H1 (cell line): Measurements from ENCODE around the gene LENG9. TPM values are rescaled to one million over a fixed set of nuclear protein-coding genes. Genes with fewer than 3 reads are reported as not detected.

Experiments
- CTCF ChIA-PET: fragments of 300-600 bp; sonication (Branson Sonifier 250); formaldehyde crosslinking; loops from one replicate; lab custom pipeline; 2021; ENCODE audit not compliant: partially characterized antibody; lab: Charles Lee
- POLR2A ChIA-PET: fragments of 300-600 bp; sonication (Branson Sonifier 250); formaldehyde crosslinking; loops from one replicate; lab custom pipeline; 2021; ENCODE audit warnings: inconsistent platforms; ENCODE audit not compliant: partially characterized antibody; lab: Charles Lee
- DNase-seq, 2 experiments: peaks; one replicate each; pipeline versions ENCODE4 v3.0.0 to v3.0.0-alpha.2; 2010 to 2022; ENCODE audit warnings: low spot score in 2 of 2, low read depth in 1 of 2, mixed read lengths in 1 of 2
- FAIRE-seq: peaks from 2 replicates; lab custom pipeline; 2011; peaks lifted over from hg19 to GRCh38; lab: Jason Lieb, UNC
- H2AFZ ChIP-seq: 2 replicates; pipeline ENCODE4 v1.8.1; 2012; ENCODE audit warnings: low read length, inconsistent platforms
- H2AK5ac ChIP-seq: 2 replicates; pipeline ENCODE4 v1.6.1; 2013; ENCODE audit warnings: low read depth, low read length
- H2BK120ac ChIP-seq: replicated peaks from 2 replicates; pipeline ENCODE3; 2013; ENCODE audit warnings: low read depth, low read length, inconsistent platforms
- H2BK12ac ChIP-seq: 2 replicates; pipeline ENCODE4 v1.6.1; 2013; ENCODE audit warnings: low read depth, low read length
- H2BK15ac ChIP-seq: 2 replicates; pipeline ENCODE4 v1.6.1; 2013; ENCODE audit warnings: low read length
- H2BK20ac ChIP-seq: 2 replicates; pipeline ENCODE4 v1.6.1; 2013; ENCODE audit warnings: low read length
- H2BK5ac ChIP-seq: 2 replicates; pipeline ENCODE4 v1.6.1; 2013; ENCODE audit warnings: low read depth, low read length
- H3K14ac ChIP-seq: 2 replicates; pipeline ENCODE4 v1.6.1; 2013; ENCODE audit warnings: inconsistent platforms; ENCODE audit not compliant: insufficient read length
- H3K18ac ChIP-seq: 2 replicates; pipeline ENCODE4 v1.6.1; 2013; ENCODE audit warnings: low read length; ENCODE audit errors: extremely low read depth
- H3K23ac ChIP-seq: 2 replicates; pipeline ENCODE4 v1.6.1; 2013; ENCODE audit warnings: inconsistent platforms; ENCODE audit not compliant: insufficient read length
- H3K23me2 ChIP-seq: 2 replicates; pipeline ENCODE4 v1.6.1; 2013; ENCODE audit warnings: low read depth, low read length
- H3K27ac ChIP-seq: 2 replicates; pipeline ENCODE4 v1.6.1; 2011; ENCODE audit warnings: low read depth, low read length, inconsistent platforms
- H3K27me3 ChIP-seq, 4 experiments: replicated peaks in 1 of 4; 1 replicate in 1 of 4; 2 replicates in 3 of 4; pipeline versions ENCODE4 v1.6.1 to v1.8.1; 2011 to 2013; ENCODE audit warnings: low read length in 3 of 4, mild to moderate bottlenecking in 3 of 4, inconsistent platforms in 2 of 4, mixed read lengths in 2 of 4, moderate library complexity in 1 of 4; ENCODE audit not compliant: control insufficient read depth in 3 of 4, insufficient read depth in 3 of 4; ENCODE audit errors: extremely low read depth in 1 of 4
- H3K36me3 ChIP-seq, 4 experiments: 2 replicates each; pipeline versions ENCODE4 v1.6.1 to v1.8.1; 2011 to 2013; ENCODE audit warnings: mild to moderate bottlenecking in 4 of 4, low read length in 3 of 4, moderate library complexity in 2 of 4, control low read depth in 1 of 4, inconsistent platforms in 1 of 4; ENCODE audit not compliant: insufficient read depth in 4 of 4, control insufficient read depth in 2 of 4
- H3K4ac ChIP-seq: replicated peaks from 2 replicates; pipeline ENCODE3; 2013; ENCODE audit warnings: low read length, low read depth, mixed read lengths, inconsistent platforms; ENCODE audit not compliant: insufficient read length
- H3K4me1 ChIP-seq, 4 experiments: replicated peaks in 1 of 4; 1 replicate in 1 of 4; 2 replicates in 3 of 4; pipeline versions ENCODE4 v1.6.1 to v1.8.1; 2011 to 2013; ENCODE audit warnings: low read length in 3 of 4, inconsistent platforms in 2 of 4, mixed read lengths in 1 of 4; ENCODE audit not compliant: insufficient read depth in 4 of 4, control insufficient read depth in 3 of 4
- H3K4me2 ChIP-seq, 2 experiments: 2 replicates each; pipeline versions ENCODE4 v1.6.1 to v1.8.1; 2011 to 2013; ENCODE audit warnings: low read depth in 2 of 2, low read length in 2 of 2, control low read depth in 1 of 2, inconsistent platforms in 1 of 2, mild to moderate bottlenecking in 1 of 2; ENCODE audit not compliant: insufficient read depth in 1 of 2
- H3K4me3 ChIP-seq, 4 experiments: fragments of 200-600, 300-600 bp in 1 of 4; sonication (generic), shearing (Covaris generic), sonication (Bioruptor Twin) in 1 of 4; 2 replicates each; pipeline versions ENCODE4 v1.5.1 to v1.8.1; 2011 to 2016; ENCODE audit warnings: low read length in 4 of 4, low read depth in 3 of 4, control low read depth in 2 of 4, inconsistent platforms in 2 of 4, mild to moderate bottlenecking in 2 of 4, mixed read lengths in 1 of 4, moderate library complexity in 1 of 4; ENCODE audit not compliant: insufficient read depth in 2 of 4; ENCODE audit errors: extremely low read depth in 1 of 4
- H3K56ac ChIP-seq: replicated peaks from 2 replicates; pipeline ENCODE3; 2013; ENCODE audit warnings: low read depth, mild to moderate bottlenecking, mixed read lengths, low read length, inconsistent platforms; ENCODE audit not compliant: insufficient read length
- H3K79me1 ChIP-seq: 2 replicates; pipeline ENCODE4 v1.6.1; 2013; ENCODE audit warnings: low read depth, low read length, control low read depth
- H3K79me2 ChIP-seq, 2 experiments: 2 replicates each; pipeline versions ENCODE4 v1.6.1 to v1.8.1; 2012 to 2013; ENCODE audit warnings: low read length in 2 of 2, mild to moderate bottlenecking in 2 of 2, inconsistent platforms in 1 of 2; ENCODE audit not compliant: insufficient read depth in 2 of 2, control insufficient read depth in 1 of 2
- H3K9ac ChIP-seq, 4 experiments: replicated peaks in 1 of 4; 1 replicate in 1 of 4; 2 replicates in 3 of 4; pipeline versions ENCODE4 v1.6.1 to v1.8.1; 2011 to 2013; ENCODE audit warnings: low read depth in 3 of 4, low read length in 3 of 4, control low read depth in 2 of 4, mild to moderate bottlenecking in 2 of 4, moderate library complexity in 2 of 4, inconsistent platforms in 1 of 4; ENCODE audit errors: extremely low read depth in 1 of 4
- H3K9me3 ChIP-seq, 2 experiments: 2 replicates each; pipeline versions ENCODE4 v1.6.1 to v1.8.1; 2012 to 2013; ENCODE audit warnings: mild to moderate bottlenecking in 2 of 2, moderate library complexity in 2 of 2, control low read depth in 1 of 2, inconsistent platforms in 1 of 2, low read depth in 1 of 2, low read length in 1 of 2, mixed read lengths in 1 of 2; ENCODE audit not compliant: insufficient read depth in 2 of 2
- H4K20me1 ChIP-seq, 2 experiments: replicated peaks in 1 of 2; 2 replicates each; pipeline versions ENCODE3 to v1.8.1; 2011 to 2013; ENCODE audit warnings: inconsistent platforms in 2 of 2, low read length in 2 of 2, mild to moderate bottlenecking in 1 of 2; ENCODE audit not compliant: insufficient read depth in 2 of 2, control insufficient read depth in 1 of 2
- H4K5ac ChIP-seq: 2 replicates; pipeline ENCODE4 v1.6.1; 2013; ENCODE audit warnings: low read length, low read depth, mixed read lengths, inconsistent platforms; ENCODE audit not compliant: insufficient read length
- H4K8ac ChIP-seq: 2 replicates; pipeline ENCODE4 v1.8.0; 2013; ENCODE audit warnings: mild to moderate bottlenecking, moderate library complexity, low read length, inconsistent platforms; ENCODE audit not compliant: insufficient read depth; ENCODE audit errors: extremely low read depth
- H4K91ac ChIP-seq: replicated peaks from 2 replicates; pipeline ENCODE3; 2013; ENCODE audit warnings: low read length, mixed read lengths, inconsistent platforms; ENCODE audit not compliant: insufficient read length
- ASH2L ChIP-seq: fragments of 200-600, 300-600 bp; sonication (generic); IDR thresholded peaks from one replicate; pipeline ENCODE4 v1.7.1; 2017; ENCODE audit warnings: low read length
- CEBPB ChIP-seq: IDR thresholded peaks from 2 replicates; pipeline ENCODE4 v1.6.1; 2012; ENCODE audit warnings: low read depth, low read length
- CHD2 ChIP-seq: IDR thresholded peaks from 2 replicates; pipeline ENCODE4 v1.6.1; 2012; ENCODE audit warnings: low read length, improper control_type of control experiment
- EP300 ChIP-seq, 2 experiments: IDR thresholded peaks; 1 replicate in 1 of 2; 2 replicates in 1 of 2; pipeline ENCODE4 v1.6.1; 2011 to 2012; ENCODE audit warnings: low read depth in 2 of 2, low read length in 2 of 2, mild to moderate bottlenecking in 2 of 2, borderline replicate concordance in 1 of 2, inconsistent platforms in 1 of 2, moderate library complexity in 1 of 2
- HDAC2 ChIP-seq, 2 experiments: fragments of 300-600 bp in 1 of 2; sonication (generic) in 1 of 2; IDR thresholded peaks; 2 replicates each; pipeline ENCODE4 v1.6.1; 2011 to 2012; ENCODE audit warnings: low read depth in 2 of 2, low read length in 2 of 2, mild to moderate bottlenecking in 2 of 2, moderate library complexity in 2 of 2, borderline replicate concordance in 1 of 2, inconsistent platforms in 1 of 2
- HDAC6 ChIP-seq: IDR thresholded peaks from one replicate; pipeline ENCODE4 v1.7.1; 2012; ENCODE audit warnings: low read depth, mild to moderate bottlenecking, inconsistent platforms, low read length, moderate library complexity
- PHF8 ChIP-seq: fragments of 200-600 bp; sonication (generic); conservative IDR thresholded peaks from 2 replicates; pipeline ENCODE4 v1.7.1; 2012; ENCODE audit warnings: low read depth, mild to moderate bottlenecking, inconsistent platforms, low read length, moderate library complexity
- RAD21 ChIP-seq, 2 experiments: IDR thresholded peaks in 1 of 2; conservative IDR thresholded peaks in 1 of 2; 2 replicates each; pipeline ENCODE4 v1.6.1; 2011; ENCODE audit warnings: low read depth in 2 of 2, low read length in 2 of 2, improper control_type of control experiment in 1 of 2, inconsistent platforms in 1 of 2, mild to moderate bottlenecking in 1 of 2, moderate library complexity in 1 of 2
- SIRT6 ChIP-seq: IDR thresholded peaks from one replicate; pipeline ENCODE4 v1.7.1; 2012; ENCODE audit warnings: low read length, inconsistent platforms
- SIX5 ChIP-seq: IDR thresholded peaks from 2 replicates; pipeline ENCODE4 v1.6.1; 2011; ENCODE audit warnings: mild to moderate bottlenecking, low read depth, low read length
- TEAD4 ChIP-seq: IDR thresholded peaks from 2 replicates; pipeline ENCODE4 v1.6.1; 2012; ENCODE audit warnings: low read depth, low read length, inconsistent platforms, mixed read lengths
- WGBS, 2 experiments: shearing (Covaris generic) in 1 of 2; methylation state at CpG; one replicate each; pipeline versions ENCODE4 v1.1.6 to v1.1.7; 2013 to 2015; ENCODE audit warnings: low lambda C conversion rate in 2 of 2, mixed read lengths in 2 of 2, inconsistent platforms in 1 of 2, low coverage in 1 of 2, missing lambda C conversion rate in 1 of 2; ENCODE audit not compliant: insufficient replicate concordance in 2 of 2, insufficient coverage in 1 of 2, insufficient read length in 1 of 2; ENCODE audit errors: extremely low coverage in 1 of 2, missing lambda C conversion rate in 1 of 2; 5-methylcytosine and 5-hydroxymethylcytosine counted together
- polyA plus RNA-seq, 7 experiments: library from polyadenylated mRNA; depleted of rRNA in 3 of 7; stranded (reverse) in 5 of 7; unstranded in 2 of 7; fragments of >200 nt in 5 of 7; fragments of 200-250 nt in 2 of 7; gene quantifications; 1 replicate in 5 of 7; 2 replicates in 1 of 7; 4 replicates in 1 of 7; pipeline versions ENCODE4 v1.2.1 to v1.2.3, GENCODE V29; 2011 to 2013; ENCODE audit warnings: missing spikeins in 2 of 7, mixed read lengths in 2 of 7
- total RNA-seq: library from RNA; stranded (reverse); fragmentation: NEBNext Ultra II Directional; extraction: Animal tissue kit (Norgen Biotek cat#: 25700); gene quantifications from 2 replicates; pipeline ENCODE4 v1.2.1, GENCODE V29; 2021

LENG9 gene
- total and polyA plus RNA-seq, 2 of the 8 experiments (the other 6 are each of a cell fraction or from before 2014, with no cell fraction given) = 1.6 to 3.9 TPM

DNA sequence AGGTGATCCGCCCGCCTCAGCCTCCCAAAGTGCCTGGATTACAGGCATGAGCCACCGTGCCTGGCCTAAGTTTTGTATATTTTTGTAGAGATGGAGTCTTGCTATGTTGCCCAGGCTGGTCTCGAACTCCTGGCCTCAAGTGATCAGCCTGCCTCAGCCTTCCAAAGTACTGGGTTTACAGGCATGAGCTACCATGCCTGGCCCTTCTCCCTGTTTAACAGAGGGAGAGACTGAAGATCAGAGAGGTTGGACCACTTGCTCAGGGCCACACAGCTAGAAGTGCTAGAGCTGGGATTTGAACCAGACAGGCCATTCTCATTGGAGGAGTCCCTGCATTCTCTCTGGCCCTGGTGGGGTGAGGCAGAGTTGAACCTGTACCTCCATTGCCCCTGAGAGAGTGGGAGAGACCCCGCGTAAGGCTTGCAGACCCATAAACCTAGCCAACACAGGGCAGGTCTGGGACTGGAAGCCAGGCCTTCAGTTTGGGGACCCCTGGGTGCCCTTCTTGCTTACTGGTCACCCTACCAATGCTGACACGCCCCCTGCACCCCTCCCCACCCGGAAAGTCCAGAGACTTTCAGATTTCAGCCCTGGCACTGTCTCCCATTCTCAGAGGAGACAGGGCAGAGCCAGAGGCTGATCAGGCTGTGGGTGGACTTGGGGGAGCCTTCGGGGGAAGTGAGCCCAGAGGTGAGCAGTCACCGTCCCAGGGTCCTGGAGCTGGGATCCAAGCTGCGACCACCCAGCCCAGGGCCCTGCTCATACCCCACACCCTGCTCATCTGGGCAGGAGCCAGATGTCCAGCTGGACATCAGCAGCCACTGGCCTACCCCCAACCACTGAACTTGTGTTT lies 35.0 kb downstream of the LENG9 start:
- H3K23ac ChIP-seq = no peak overlapping the region
- no peak overlapping the region for H2BK5ac ChIP-seq
- H2AK5ac ChIP-seq = no peak overlapping the region
- no peak overlapping the region for H2AFZ ChIP-seq
- H3K4ac ChIP-seq = no peak overlapping the region
- H2BK15ac ChIP-seq = no peak overlapping the region
- peaks cover 2 to 18% (median 3%) of the 10 kb centered on the region in 4 experiments; a peak in 7 of 8 replicates for H3K36me3 ChIP-seq
- no peak overlapping the region for H3K56ac ChIP-seq
- no peak overlapping the region for H3K14ac ChIP-seq
- WGBS, 2 experiments = 85% methylated on average over 10 of the region's 11 CpGs; no CpG with 5 or more reads in 1 of the 2 experiments
- peaks cover 0 to 18% (median 4%) of the 10 kb centered on the region in 4 experiments; a peak in 5 of 7 replicates for H3K4me1 ChIP-seq
- H4K91ac ChIP-seq = no peak overlapping the region
- H3K79me2 ChIP-seq = no peaks in the 10 kb centered on the region
- DNase-seq (no peak), FAIRE-seq (no peak)
- no peaks in the 10 kb centered on the region for H3K79me1 ChIP-seq
- no peak overlapping the region for H4K5ac ChIP-seq
- H3K4me2 ChIP-seq = no peak overlapping the region
- no peak overlapping the region for H2BK20ac ChIP-seq
- H3K9me3 ChIP-seq = no peaks in the 10 kb centered on the region
- H2BK120ac ChIP-seq = no peak overlapping the region
- H2BK12ac ChIP-seq = no peak overlapping the region
- H4K20me1 ChIP-seq = peaks cover 7 to 14% of the 10 kb centered on the region in 2 experiments
- no peak overlapping the region for H3K18ac ChIP-seq
- peaks cover 0 to 3% (median 1%) of the 10 kb centered on the region in 4 experiments; a peak in 2 of 7 replicates for H3K27me3 ChIP-seq
- ChIA-PET POLR2A (interaction anchor here (0.9 to 13.5 kb wide), 10 partner anchors 8 to 239 kb away, joined by 3 to 133 read pairs (median 4); partner anchors contain the start of genes CDC42EP5, LENG8, LENG9 and MBOAT7), CTCF (interaction anchor here (2.6 to 7.2 kb wide), 4 partner anchors 8 to 37 kb away, joined by 26 to 42 read pairs (median 36); partner anchors contain the start of gene TTYH1)
- H4K8ac ChIP-seq = no peak overlapping the region
- H3K27ac ChIP-seq = no peak overlapping the region
- no peak overlapping the region for H3K4me3 ChIP-seq
- H3K9ac ChIP-seq = no peak overlapping the region
- H3K23me2 ChIP-seq = peaks cover 2% of the 10 kb centered on the region
- TF ChIP-seq SIX5 (no peak), HDAC2 (IDR thresholded peaks at IDR 0.05; ENCODE audit: borderline replicate concordance in 1 of 2, low read depth in 2 of 2, low read length in 2 of 2) (no peak), HDAC6 (no peak), PHF8 (no peak), RAD21 (IDR thresholded peaks at IDR 0.05 in 1 of 2, conservative IDR thresholded peaks at IDR 0.05 in 1 of 2; ENCODE audit: low read depth in 2 of 2, low read length in 2 of 2) (no peak), SIRT6 (no peak), TEAD4 (no peak), ASH2L (no peak), EP300 (IDR thresholded peaks at IDR 0.05; ENCODE audit: borderline replicate concordance in 1 of 2, low read depth in 2 of 2, low read length in 2 of 2) (no peak), CHD2 (no peak), CEBPB (no peak)
